ENCODE data around the gene OR13F1.

- no peak for TF ChIP-seq CTCF (IDR thresholded peaks at IDR 0.05; ENCODE audit: low read depth, low read length)
- TF ChIP-seq EZH2phosphoT487 (IDR thresholded peaks at IDR 0.05; ENCODE audit: low read depth), result no peak
These were observed 40.2 kb upstream of the OR13F1 start for GRCh38 chr9:104463864-104464263.
